ENCODE measurements around the gene SPATA6. TPM values are rescaled to one million over a fixed set of nuclear protein-coding genes. Genes with fewer than 3 reads are reported as not detected.
"Not testable (repeated sequence)": the region's sequence is repeated elsewhere in the genome, so short reads cannot be mapped to it uniquely, and the experiment has no call there.

SPATA6 gene
- total RNA-seq, 1 experiment from 2014 or later, result 18.2 TPM

DNA sequence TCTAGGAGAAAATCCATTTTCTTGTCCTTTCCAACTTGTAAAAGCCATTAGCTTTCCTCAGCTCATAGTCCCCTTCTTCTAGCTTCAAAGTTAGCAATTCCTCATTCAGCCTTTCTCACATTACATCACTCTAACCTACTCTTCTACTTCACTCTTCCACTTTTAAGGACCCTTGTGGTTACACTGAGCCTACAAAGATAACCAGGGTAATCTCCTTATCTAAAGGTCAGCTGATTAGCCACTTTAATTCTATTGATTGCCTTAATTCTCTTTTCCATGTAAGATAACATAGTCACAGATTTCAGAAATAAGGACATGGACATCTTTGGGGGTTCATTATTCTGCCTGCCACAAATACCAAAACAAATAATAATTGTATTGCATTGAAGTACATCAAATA is 8.5 kb upstream of the SPATA6 start:
- Histone ChIP-seq H3K4me3 (ENCODE audit: low read depth in 2 of 2, low read length in 2 of 2) (no peak overlapping the region), H3K9me3 (ENCODE audit: control insufficient read depth, insufficient read depth, low read depth, low read length) (no peaks in the 10 kb centered on the region), H3K27me3 (ENCODE audit: control insufficient read depth, insufficient read depth, low read length) (0 out of 2 replicates have a peak, but pooled peaks cover 2% of the 10 kb centered on the region), H3K27ac (ENCODE audit: low read length) (no peak overlapping the region), H3K4me1 (ENCODE audit: control insufficient read depth, insufficient read depth, low read length) (no peaks in the 10 kb centered on the region), H3K36me3 (ENCODE audit: control insufficient read depth, insufficient read depth, low read length) (no peaks in the 10 kb centered on the region)
- POLR2A ChIA-PET, result no interaction called here
- in situ Hi-C loops (cut with HindIII; ENCODE audit: low pct_unique_long_range_greater_than_20kb, low sequenced_read_pairs), result no loop called here
- no TSS peak for BruUV-seq (replicated peaks)
- DNase-seq (ENCODE audit: low read depth, low spot score), result no peak
- ATAC-seq, result no peak
- CTCF ChIA-PET, result no interaction called here
- intact Hi-C loops (cut with micrococcal nuclease; ENCODE audit: unreplicated experiment), result no loop called here
- TF ChIP-seq POLR2AphosphoS5 (IDR thresholded peaks at IDR 0.05; ENCODE audit: low read depth, low read length), result no peak
- no peak for TF ChIP-seq REST (IDR thresholded peaks at IDR 0.05; ENCODE audit: insufficient read depth in 1 of 2, low read depth in 2 of 2, low read length in 1 of 2)
- no peak for TF ChIP-seq TCF7L2 (IDR thresholded peaks at IDR 0.05; ENCODE audit: low read depth, low read length)
- TF ChIP-seq, protein P1, sequence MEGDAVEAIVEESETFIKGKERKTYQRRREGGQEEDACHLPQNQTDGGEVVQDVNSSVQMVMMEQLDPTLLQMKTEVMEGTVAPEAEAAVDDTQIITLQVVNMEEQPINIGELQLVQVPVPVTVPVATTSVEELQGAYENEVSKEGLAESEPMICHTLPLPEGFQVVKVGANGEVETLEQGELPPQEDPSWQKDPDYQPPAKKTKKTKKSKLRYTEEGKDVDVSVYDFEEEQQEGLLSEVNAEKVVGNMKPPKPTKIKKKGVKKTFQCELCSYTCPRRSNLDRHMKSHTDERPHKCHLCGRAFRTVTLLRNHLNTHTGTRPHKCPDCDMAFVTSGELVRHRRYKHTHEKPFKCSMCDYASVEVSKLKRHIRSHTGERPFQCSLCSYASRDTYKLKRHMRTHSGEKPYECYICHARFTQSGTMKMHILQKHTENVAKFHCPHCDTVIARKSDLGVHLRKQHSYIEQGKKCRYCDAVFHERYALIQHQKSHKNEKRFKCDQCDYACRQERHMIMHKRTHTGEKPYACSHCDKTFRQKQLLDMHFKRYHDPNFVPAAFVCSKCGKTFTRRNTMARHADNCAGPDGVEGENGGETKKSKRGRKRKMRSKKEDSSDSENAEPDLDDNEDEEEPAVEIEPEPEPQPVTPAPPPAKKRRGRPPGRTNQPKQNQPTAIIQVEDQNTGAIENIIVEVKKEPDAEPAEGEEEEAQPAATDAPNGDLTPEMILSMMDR (IDR thresholded peaks at IDR 0.05), result no peak

GRCh38 chr1:48480023-48480422 is 8.0 kb upstream of the SPATA6 start:
- intact Hi-C loops (cut with micrococcal nuclease; ENCODE audit: unreplicated experiment); DNase-seq (ENCODE audit: low read depth, low spot score); H3K36me3 ChIP-seq (ENCODE audit: control insufficient read depth, insufficient read depth, low read length); CTCF ChIA-PET; H3K27me3 ChIP-seq (ENCODE audit: control insufficient read depth, insufficient read depth, low read length); BruUV-seq (replicated peaks); H3K27ac ChIP-seq (ENCODE audit: low read length); H3K9me3 ChIP-seq (ENCODE audit: control insufficient read depth, insufficient read depth, low read depth, low read length); in situ Hi-C loops (cut with HindIII; ENCODE audit: low pct_unique_long_range_greater_than_20kb, low sequenced_read_pairs); H3K4me1 ChIP-seq (ENCODE audit: control insufficient read depth, insufficient read depth, low read length); ATAC-seq; H3K4me3 ChIP-seq (ENCODE audit: low read depth in 2 of 2, low read length in 2 of 2); POLR2A ChIA-PET: not testable (repeated sequence)

- Histone ChIP-seq H3K36me3 (ENCODE audit: control insufficient read depth, insufficient read depth, low read length) (no peaks in the 10 kb centered on the region; the same call in 1 of the 2 replicates), H3K4me1 (ENCODE audit: control insufficient read depth, insufficient read depth, low read length) (peaks cover 13% of the 10 kb centered on the region), H3K27ac (ENCODE audit: low read length) (peak overlapping the region; percentile 90), H3K27me3 (ENCODE audit: control insufficient read depth, insufficient read depth, low read length) (no peaks in the 10 kb centered on the region), H3K4me3 (ENCODE audit: low read depth in 2 of 2, low read length in 2 of 2) (peak overlapping the region; percentile 69 to 82), H3K9me3 (ENCODE audit: control insufficient read depth, insufficient read depth, low read depth, low read length) (no peaks in the 10 kb centered on the region)
- CTCF ChIA-PET, result interaction anchor here (0.6 to 2.3 kb wide), 2 partner anchors 26 to 441 kb away, joined by 3 to 18 read pairs; no protein-coding TSS in a partner anchor
- BruUV-seq (replicated peaks), result no TSS peak
- POLR2A ChIA-PET, result interaction anchor here (0.6 to 1.0 kb wide), 3 partner anchors 10 to 20 kb away, joined by 3 to 4 read pairs (median 3); no protein-coding TSS in a partner anchor
- in situ Hi-C loops (cut with HindIII; ENCODE audit: low pct_unique_long_range_greater_than_20kb, low sequenced_read_pairs) (no loop called here), intact Hi-C loops (cut with micrococcal nuclease; ENCODE audit: unreplicated experiment) (no loop called here)
- DNase-seq (ENCODE audit: low read depth, low spot score), result no peak
- no peak for TF ChIP-seq TCF7L2 (IDR thresholded peaks at IDR 0.05; ENCODE audit: low read depth, low read length)
- TF ChIP-seq, protein P1 (IDR thresholded peaks at IDR 0.05), result no peak
- no peak for TF ChIP-seq REST (IDR thresholded peaks at IDR 0.05; ENCODE audit: insufficient read depth in 1 of 2, low read depth in 2 of 2, low read length in 1 of 2)
- no peak for TF ChIP-seq POLR2AphosphoS5 (IDR thresholded peaks at IDR 0.05; ENCODE audit: low read depth, low read length)
- no peak for TF ChIP-seq SIN3A (IDR thresholded peaks at IDR 0.05; ENCODE audit: borderline replicate concordance, insufficient read depth, low read depth, low read length)
- no peak for ATAC-seq
Measured at GRCh38 chr1:48472638-48473037, 634 bp upstream of the SPATA6 start.

Measured in Panc1 (cell line).